Measurements from ENCODE around the gene CLTCL1.

DNA sequence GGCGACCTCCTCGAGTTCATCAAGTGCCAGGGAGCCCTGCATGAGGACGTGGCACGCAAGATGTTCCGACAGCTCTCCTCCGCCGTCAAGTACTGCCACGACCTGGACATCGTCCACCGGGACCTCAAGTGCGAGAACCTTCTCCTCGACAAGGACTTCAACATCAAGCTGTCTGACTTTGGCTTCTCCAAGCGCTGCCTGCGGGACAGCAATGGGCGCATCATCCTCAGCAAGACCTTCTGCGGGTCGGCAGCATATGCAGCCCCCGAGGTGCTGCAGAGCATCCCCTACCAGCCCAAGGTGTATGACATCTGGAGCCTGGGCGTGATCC lies 159.9 kb downstream of the CLTCL1 start:
- TF ChIP-seq CTCF (IDR thresholded peaks at IDR 0.05) (no peak), POLR2A (IDR thresholded peaks at IDR 0.05) (no peak)

Data from heart left ventricle (tissue), 13 donors.